Measurements from ENCODE around the gene GJA8.

Gene GJA8

GRCh38 chr1:147907786-147908509, 5.4 kb downstream of the GJA8 start:
- Histone ChIP-seq H3K79me1 (ENCODE audit: low read length) (no peaks in the 10 kb centered on the region), H3K27ac (ENCODE audit: low read depth, low read length) (no peak overlapping the region), H2BK5ac (ENCODE audit: low read depth, low read length, poor library complexity) (no peak overlapping the region), H3K4me2 (ENCODE audit: low read length) (no peak overlapping the region), H3K14ac (ENCODE audit: low read length) (no peak overlapping the region), H2BK12ac (ENCODE audit: low read length) (no peak overlapping the region), H3K79me2 (ENCODE audit: control insufficient read depth, insufficient read depth, low read length, poor library complexity) (no peaks in the 10 kb centered on the region), H4K12ac (ENCODE audit: low read depth, low read length) (no peak overlapping the region), H3K23ac (ENCODE audit: low read length) (no peak overlapping the region), H2AK5ac (ENCODE audit: low read length) (no peak overlapping the region), H2BK120ac (ENCODE audit: insufficient read depth, low read length, poor library complexity) (no peak overlapping the region), H4K91ac (ENCODE audit: low read depth, low read length) (no peak overlapping the region), H3K36me3 (ENCODE audit: control insufficient read depth in 1 of 2, insufficient read depth in 2 of 2, low read length in 2 of 2) (no peaks in the 10 kb centered on the region), H3K4me3 (ENCODE audit: low read depth, low read length) (no peak overlapping the region), H3K27me3 (ENCODE audit: insufficient read depth, low read length) (no peaks in the 10 kb centered on the region), H3K9ac (ENCODE audit: low read length) (no peak overlapping the region), H2AFZ (ENCODE audit: insufficient read depth, low read length, poor library complexity) (no peak overlapping the region), H4K8ac (ENCODE audit: low read depth, low read length) (no peak overlapping the region), H3K9me3 (ENCODE audit: insufficient read depth, low read depth, low read length) (no peaks in the 10 kb centered on the region), H3K4me1 (ENCODE audit: control insufficient read depth in 1 of 2, insufficient read depth in 2 of 2, low read length in 2 of 2) (no peaks in the 10 kb centered on the region), H3K18ac (ENCODE audit: low read length) (no peak overlapping the region), H3K4ac (ENCODE audit: low read depth, low read length) (no peak overlapping the region)
- no peak for DNase-seq
- no CpG with 5 or more reads among the region's 44 CpGs for WGBS (ENCODE audit: extremely low coverage, insufficient coverage, insufficient read length)

GRCh38 chr1:147912553-147912952, 10.0 kb downstream of the GJA8 start:
- H3K27ac ChIP-seq (ENCODE audit: low read depth, low read length): no peak overlapping the region

GRCh38 chr1:147913362-147913942, 10.9 kb downstream of the GJA8 start:
- no CpG with 5 or more reads among the region's 7 CpGs for WGBS (ENCODE audit: extremely low coverage, insufficient coverage, insufficient read length)

More at GRCh38 chr1:147912553-147912952, 10.0 kb downstream of the GJA8 start:
- no peak for DNase-seq
- Histone ChIP-seq H2AK5ac (ENCODE audit: low read length) (no peak overlapping the region), H2BK12ac (ENCODE audit: low read length) (no peak overlapping the region), H4K91ac (ENCODE audit: low read depth, low read length) (no peak overlapping the region), H3K14ac (ENCODE audit: low read length) (no peak overlapping the region), H3K4ac (ENCODE audit: low read depth, low read length) (no peak overlapping the region), H4K8ac (ENCODE audit: low read depth, low read length) (no peak overlapping the region), H2BK5ac (ENCODE audit: low read depth, low read length, poor library complexity) (no peak overlapping the region), H3K23ac (ENCODE audit: low read length) (no peak overlapping the region), H3K79me1 (ENCODE audit: low read length) (no peaks in the 10 kb centered on the region), H3K27me3 (ENCODE audit: insufficient read depth, low read length) (no peaks in the 10 kb centered on the region), H2BK120ac (ENCODE audit: insufficient read depth, low read length, poor library complexity) (no peak overlapping the region), H3K18ac (ENCODE audit: low read length) (no peak overlapping the region), H3K36me3 (ENCODE audit: control insufficient read depth in 1 of 2, insufficient read depth in 2 of 2, low read length in 2 of 2) (no peaks in the 10 kb centered on the region), H3K4me1 (ENCODE audit: control insufficient read depth in 1 of 2, insufficient read depth in 2 of 2, low read length in 2 of 2) (no peaks in the 10 kb centered on the region), H3K4me2 (ENCODE audit: low read length) (no peak overlapping the region), H3K4me3 (ENCODE audit: low read depth, low read length) (no peak overlapping the region), H3K79me2 (ENCODE audit: control insufficient read depth, insufficient read depth, low read length, poor library complexity) (no peaks in the 10 kb centered on the region), H2AFZ (ENCODE audit: insufficient read depth, low read length, poor library complexity) (no peak overlapping the region), H3K9ac (ENCODE audit: low read length) (no peak overlapping the region), H4K12ac (ENCODE audit: low read depth, low read length) (no peak overlapping the region), H3K9me3 (ENCODE audit: insufficient read depth, low read depth, low read length) (no peaks in the 10 kb centered on the region)
- no CpG with 5 or more reads among the region's 2 CpGs for WGBS (ENCODE audit: extremely low coverage, insufficient coverage, insufficient read length)

GRCh38 chr1:147919896-147920295, 17.3 kb downstream of the GJA8 start:
- H2AFZ ChIP-seq (ENCODE audit: insufficient read depth, low read length, poor library complexity): no peak overlapping the region
- H2BK5ac ChIP-seq (ENCODE audit: low read depth, low read length, poor library complexity): no peak overlapping the region
- H4K8ac ChIP-seq (ENCODE audit: low read depth, low read length): no peak overlapping the region
- no peaks in the 10 kb centered on the region for H3K4me1 ChIP-seq (ENCODE audit: control insufficient read depth in 1 of 2, insufficient read depth in 2 of 2, low read length in 2 of 2)
- no peak overlapping the region for H3K4ac ChIP-seq (ENCODE audit: low read depth, low read length)
- H3K9me3 ChIP-seq (ENCODE audit: insufficient read depth, low read depth, low read length): no peaks in the 10 kb centered on the region
- H3K9ac ChIP-seq (ENCODE audit: low read length): no peak overlapping the region
- DNase-seq: no peak
- no peak overlapping the region for H3K18ac ChIP-seq (ENCODE audit: low read length)
- no peak overlapping the region for H3K23ac ChIP-seq (ENCODE audit: low read length)
- H2AK5ac ChIP-seq (ENCODE audit: low read length): no peak overlapping the region
- H3K27ac ChIP-seq (ENCODE audit: low read depth, low read length): no peak overlapping the region
- H3K27me3 ChIP-seq (ENCODE audit: insufficient read depth, low read length): no peaks in the 10 kb centered on the region
- H3K4me3 ChIP-seq (ENCODE audit: low read depth, low read length): no peak overlapping the region
- H3K79me1 ChIP-seq (ENCODE audit: low read length): no peaks in the 10 kb centered on the region
- no peaks in the 10 kb centered on the region for H3K36me3 ChIP-seq (ENCODE audit: control insufficient read depth in 1 of 2, insufficient read depth in 2 of 2, low read length in 2 of 2)
- H3K79me2 ChIP-seq (ENCODE audit: control insufficient read depth, insufficient read depth, low read length, poor library complexity): no peaks in the 10 kb centered on the region
- H2BK12ac ChIP-seq (ENCODE audit: low read length): no peak overlapping the region
- WGBS (ENCODE audit: extremely low coverage, insufficient coverage, insufficient read length): no CpG with 5 or more reads among the region's 6 CpGs
- H2BK120ac ChIP-seq (ENCODE audit: insufficient read depth, low read length, poor library complexity): no peak overlapping the region
- H3K14ac ChIP-seq (ENCODE audit: low read length): no peak overlapping the region
- H4K91ac ChIP-seq (ENCODE audit: low read depth, low read length): no peak overlapping the region
- H3K4me2 ChIP-seq (ENCODE audit: low read length): no peak overlapping the region
- no peak overlapping the region for H4K12ac ChIP-seq (ENCODE audit: low read depth, low read length)

More at GRCh38 chr1:147913362-147913942, 10.9 kb downstream of the GJA8 start:
- Histone ChIP-seq H3K23ac (ENCODE audit: low read length) (no peak overlapping the region), H3K27me3 (ENCODE audit: insufficient read depth, low read length) (no peaks in the 10 kb centered on the region), H3K79me2 (ENCODE audit: control insufficient read depth, insufficient read depth, low read length, poor library complexity) (no peaks in the 10 kb centered on the region), H3K4ac (ENCODE audit: low read depth, low read length) (no peak overlapping the region), H3K18ac (ENCODE audit: low read length) (no peak overlapping the region), H3K9ac (ENCODE audit: low read length) (no peak overlapping the region), H3K27ac (ENCODE audit: low read depth, low read length) (no peak overlapping the region), H2BK12ac (ENCODE audit: low read length) (no peak overlapping the region), H3K79me1 (ENCODE audit: low read length) (no peaks in the 10 kb centered on the region), H3K4me3 (ENCODE audit: low read depth, low read length) (no peak overlapping the region), H3K36me3 (ENCODE audit: control insufficient read depth in 1 of 2, insufficient read depth in 2 of 2, low read length in 2 of 2) (no peaks in the 10 kb centered on the region), H4K8ac (ENCODE audit: low read depth, low read length) (no peak overlapping the region), H3K4me1 (ENCODE audit: control insufficient read depth in 1 of 2, insufficient read depth in 2 of 2, low read length in 2 of 2) (no peaks in the 10 kb centered on the region), H2AFZ (ENCODE audit: insufficient read depth, low read length, poor library complexity) (no peak overlapping the region), H4K12ac (ENCODE audit: low read depth, low read length) (no peak overlapping the region), H3K9me3 (ENCODE audit: insufficient read depth, low read depth, low read length) (no peaks in the 10 kb centered on the region), H4K91ac (ENCODE audit: low read depth, low read length) (no peak overlapping the region), H3K4me2 (ENCODE audit: low read length) (no peak overlapping the region), H2BK120ac (ENCODE audit: insufficient read depth, low read length, poor library complexity) (no peak overlapping the region), H3K14ac (ENCODE audit: low read length) (no peak overlapping the region), H2AK5ac (ENCODE audit: low read length) (no peak overlapping the region), H2BK5ac (ENCODE audit: low read depth, low read length, poor library complexity) (no peak overlapping the region)
- no peak for DNase-seq
